Tibial nerve (tissue), 4 donors: ENCODE measurements around the gene SSTR3. TPM values are rescaled to one million over a fixed set of nuclear protein-coding genes. Genes with fewer than 3 reads are reported as not detected.

ENCODE experiments used
- DNase-seq, 2 donors: peaks; one replicate each; pipeline ENCODE4 v3.0.0-alpha.2; 2019; ENCODE audit warnings: low spot score in 2 of 2
- H3K27ac ChIP-seq, 4 donors: fragments of 200-600 bp; sonication (generic) in 3 of 4; one replicate each; pipeline ENCODE4 v1.5.1; 2017 to 2019; ENCODE audit warnings: mild to moderate bottlenecking in 1 of 4
- H3K27me3 ChIP-seq, 2 donors: fragments of 200-600 bp; sonication (generic) in 1 of 2; one replicate each; pipeline versions ENCODE4 v1.5.1 to v1.6.0; 2017 to 2019
- H3K36me3 ChIP-seq, 3 donors: fragments of 200-600 bp; sonication (generic); one replicate each; pipeline ENCODE4 v1.5.1; 2018 to 2019
- H3K4me1 ChIP-seq, 4 donors: fragments of 200-600 bp; sonication (generic) in 3 of 4; one replicate each; pipeline ENCODE4 v1.5.1; 2017 to 2019
- H3K4me3 ChIP-seq, 4 donors: fragments of 200-600 bp; sonication (generic) in 3 of 4; one replicate each; pipeline ENCODE4 v1.5.1; 2017 to 2019; ENCODE audit warnings: mild to moderate bottlenecking in 1 of 4, moderate library complexity in 1 of 4
- H3K9me3 ChIP-seq, 4 donors: fragments of 200-600 bp; sonication (generic) in 3 of 4; one replicate each; pipeline ENCODE4 v1.5.1; 2017 to 2019
- CTCF ChIP-seq, 5 experiments: fragments of 200-600 bp in 3 of 5; fragments of 450-650 bp in 2 of 5; sonication (generic) in 3 of 5; IDR thresholded peaks; one replicate each; pipeline ENCODE4 v1.5.1; 2016 to 2019; ENCODE audit warnings: antibody characterized with exemption in 5 of 5, mild to moderate bottlenecking in 3 of 5, moderate library complexity in 2 of 5
- EP300 ChIP-seq, 2 donors: sonication (generic); formaldehyde crosslinking; IDR thresholded peaks; one replicate each; pipeline ENCODE4 v1.6.1; 2017; ENCODE audit warnings: antibody characterized with exemption in 2 of 2, mild to moderate bottlenecking in 1 of 2
- POLR2A ChIP-seq, 2 donors: fragments of 450-650 bp; IDR thresholded peaks; one replicate each; pipeline ENCODE4 v1.6.1; 2017; ENCODE audit warnings: antibody characterized with exemption in 2 of 2, mild to moderate bottlenecking in 2 of 2, moderate library complexity in 2 of 2
- WGBS, 2 donors: methylation state at CpG; one replicate each; pipeline ENCODE4 v1.1.5; 2018; 5-methylcytosine and 5-hydroxymethylcytosine counted together
- total RNA-seq, 4 donors: library from RNA; depleted of rRNA; stranded (reverse); fragments of >200 nt; gene quantifications; one replicate each; pipeline ENCODE4 v1.1.0, GENCODE V29; 2016

Gene SSTR3
- total RNA-seq, 4 donors from 2014 or later: not detected

- TF ChIP-seq POLR2A (IDR thresholded peaks at IDR 0.05): no peak
- TF ChIP-seq CTCF (IDR thresholded peaks at IDR 0.05): no peak
- no peak for TF ChIP-seq EP300 (IDR thresholded peaks at IDR 0.05)
- H3K4me1 ChIP-seq: peaks cover 0 to 7% (median 0%) of the 10 kb centered on the region in 4 donors
- H3K27me3 ChIP-seq: peaks cover 0 to 18% of the 10 kb centered on the region in 2 donors
- no peak overlapping the region for H3K4me3 ChIP-seq
- H3K9me3 ChIP-seq: no peaks in the 10 kb centered on the region
- no peak for DNase-seq
- H3K36me3 ChIP-seq: no peaks in the 10 kb centered on the region
- 62 to 67% methylated on average over 8 of the region's 8 CpGs for WGBS, 2 donors
- peak overlapping the region in 1 of 4 donors; percentile 60 for H3K27ac ChIP-seq
Measured at GRCh38 chr22:37222440-37222971, 10.2 kb upstream of the SSTR3 start.

- peaks cover 0 to 7% (median 0%) of the 10 kb centered on the region in 4 donors for H3K4me1 ChIP-seq
- 82 to 88% methylated on average over 10 of the region's 10 CpGs for WGBS, 2 donors
- H3K4me3 ChIP-seq: no peak overlapping the region
- TF ChIP-seq CTCF (IDR thresholded peaks at IDR 0.05) (no peak), POLR2A (IDR thresholded peaks at IDR 0.05) (no peak), EP300 (IDR thresholded peaks at IDR 0.05) (no peak)
- H3K27ac ChIP-seq: peak overlapping the region in 1 of 4 donors; percentile 60
- no peaks in the 10 kb centered on the region for H3K36me3 ChIP-seq
- DNase-seq: no peak
- H3K27me3 ChIP-seq: peaks cover 0 to 21% of the 10 kb centered on the region in 2 donors
- no peaks in the 10 kb centered on the region for H3K9me3 ChIP-seq
Measured at GRCh38 chr22:37221424-37222333, 9.4 kb upstream of the SSTR3 start.

- TF ChIP-seq POLR2A (IDR thresholded peaks at IDR 0.05) (no peak), CTCF (IDR thresholded peaks at IDR 0.05) (no peak), EP300 (IDR thresholded peaks at IDR 0.05) (no peak)
- 31 to 38% methylated on average over 4 of the region's 4 CpGs for WGBS, 2 donors
- Histone ChIP-seq H3K4me1 (peaks cover 0 to 7% (median 0%) of the 10 kb centered on the region in 4 donors), H3K27ac (no peak overlapping the region), H3K36me3 (no peaks in the 10 kb centered on the region), H3K27me3 (peaks cover 0 to 24% of the 10 kb centered on the region in 2 donors), H3K9me3 (no peaks in the 10 kb centered on the region), H3K4me3 (no peak overlapping the region)
- no peak for DNase-seq
Measured at GRCh38 chr22:37220543-37220981, 8.3 kb upstream of the SSTR3 start.

- WGBS, 2 donors: 74 to 89% methylated on average over 6 of the region's 6 CpGs
- Histone ChIP-seq H3K27ac (peak overlapping the region in 1 of 4 donors; percentile 10), H3K4me1 (peaks cover 0 to 7% (median 0%) of the 10 kb centered on the region in 4 donors), H3K9me3 (no peaks in the 10 kb centered on the region), H3K36me3 (no peaks in the 10 kb centered on the region), H3K4me3 (no peak overlapping the region), H3K27me3 (peaks cover 0 to 24% of the 10 kb centered on the region in 2 donors)
- DNase-seq: no peak
- no peak for TF ChIP-seq POLR2A (IDR thresholded peaks at IDR 0.05)
Measured at GRCh38 chr22:37219533-37219932, 7.3 kb upstream of the SSTR3 start.

GRCh38 chr22:37218771-37219411 lies 6.6 kb upstream of the SSTR3 start:
- Histone ChIP-seq H3K36me3 (no peaks in the 10 kb centered on the region), H3K9me3 (no peaks in the 10 kb centered on the region), H3K4me3 (no peak overlapping the region), H3K4me1 (peaks cover 0 to 7% (median 0%) of the 10 kb centered on the region in 4 donors), H3K27ac (peak overlapping the region in 1 of 4 donors; percentile 16), H3K27me3 (peaks cover 0 to 24% of the 10 kb centered on the region in 2 donors)
- no peak for DNase-seq
- WGBS, 2 donors: 46 to 52% methylated on average over 6 to 7 of the region's 7 CpGs
- TF ChIP-seq POLR2A (IDR thresholded peaks at IDR 0.05): no peak
- TF ChIP-seq EP300 (IDR thresholded peaks at IDR 0.05): no peak
- TF ChIP-seq CTCF (IDR thresholded peaks at IDR 0.05): no peak
